Spleen (tissue), 11 donors: ENCODE results near the gene MPZ. TPM values are rescaled to one million over a fixed set of nuclear protein-coding genes. Genes with fewer than 3 reads are reported as not detected.

Experiments
- DNase-seq: peaks from one replicate; pipeline ENCODE4 v3.0.0-alpha.2; 2020
- H3K27ac ChIP-seq, 8 donors: fragments of 200-600 bp; sonication (generic) in 7 of 8; 1 replicate in 4 of 8; 2 replicates in 4 of 8; pipeline versions ENCODE4 v1.5.0 to v1.8.0; 2016 to 2021; ENCODE audit warnings: inconsistent platforms in 4 of 8, mild to moderate bottlenecking in 4 of 8, moderate library complexity in 1 of 8
- H3K27me3 ChIP-seq, 7 donors: fragments of 200-600 bp; sonication (generic) in 6 of 7; replicated peaks in 1 of 7; 1 replicate in 4 of 7; 2 replicates in 3 of 7; pipeline versions ENCODE4 v1.5.0 to v1.8.0; 2016 to 2021; ENCODE audit warnings: inconsistent platforms in 3 of 7, mild to moderate bottlenecking in 1 of 7
- H3K36me3 ChIP-seq, 6 donors: fragments of 200-600 bp; sonication (generic) in 5 of 6; 1 replicate in 4 of 6; 2 replicates in 2 of 6; pipeline versions ENCODE4 v1.5.0 to v1.8.0; 2016 to 2021; ENCODE audit warnings: inconsistent platforms in 2 of 6
- H3K4me1 ChIP-seq, 6 donors: fragments of 200-600 bp; sonication (generic) in 5 of 6; 1 replicate in 3 of 6; 2 replicates in 3 of 6; pipeline versions ENCODE4 v1.5.0 to v1.8.0; 2016 to 2021; ENCODE audit warnings: inconsistent platforms in 3 of 6
- H3K4me3 ChIP-seq, 8 donors: fragments of 200-600 bp; sonication (generic) in 7 of 8; 1 replicate in 4 of 8; 2 replicates in 4 of 8; pipeline versions ENCODE4 v1.5.0 to v1.8.0; 2016 to 2021; ENCODE audit warnings: inconsistent platforms in 4 of 8, mild to moderate bottlenecking in 4 of 8, moderate library complexity in 2 of 8
- H3K9me3 ChIP-seq, 8 donors: fragments of 200-600 bp; sonication (generic) in 7 of 8; 1 replicate in 4 of 8; 2 replicates in 4 of 8; pipeline versions ENCODE4 v1.5.0 to v1.8.0; 2016 to 2021; ENCODE audit warnings: inconsistent platforms in 4 of 8
- POLR2A ChIP-seq, 3 donors: fragments of 450-650 bp; IDR thresholded peaks; one replicate each; pipeline ENCODE4 v1.5.1; 2017; ENCODE audit warnings: antibody characterized with exemption in 3 of 3, mild to moderate bottlenecking in 1 of 3
- POLR2AphosphoS5 ChIP-seq, 3 donors: sonication (generic); formaldehyde crosslinking; IDR thresholded peaks; one replicate each; pipeline ENCODE4 v1.5.1; 2017; ENCODE audit warnings: antibody characterized with exemption in 3 of 3
- WGBS, 5 donors: extraction: QIAGEN DNeasy Blood & Tissue Kit in 3 of 5; methylation state at CpG; one replicate each; pipeline versions ENCODE4 v1.1.5 to v1.1.7; 2013 to 2018; 5-methylcytosine and 5-hydroxymethylcytosine counted together
- intact Hi-C: fragments of 100-400 bp; cut with DNase I; formaldehyde crosslinking; loops from one replicate; pipeline ENCODE4 v1.15.0; 2023; ENCODE audit warnings: low total_unique reads
- polyA plus RNA-seq, 3 donors: library from polyadenylated mRNA; stranded (reverse); fragments of 200-250 nt; gene quantifications; one replicate each; pipeline ENCODE4 v1.2.1, GENCODE V29; 2013
- total RNA-seq, 7 donors: library from RNA; depleted of rRNA in 3 of 7; stranded (reverse); fragments of >200 nt in 3 of 7; fragmentation: NEBNext Ultra II Directional in 4 of 7; extraction: Animal tissue kit (Norgen Biotek cat#: 25700) in 4 of 7; gene quantifications; one replicate each; pipeline versions ENCODE4 v1.1.0 to v1.2.1, GENCODE V29; 2016 to 2021
- TF ChIP-seq, protein P1 (sequence below), 11 experiments: fragments of 200-600 bp in 7 of 11; fragments of 450-650 bp in 4 of 11; sonication (generic) in 4 of 11; IDR thresholded peaks in 8 of 11; conservative IDR thresholded peaks in 3 of 11; 1 replicate in 7 of 11; 2 replicates in 4 of 11; pipeline versions ENCODE4 v1.4.0 to v1.8.0; 2016 to 2021; ENCODE audit warnings: antibody characterized with exemption in 11 of 11, inconsistent platforms in 4 of 11, mild to moderate bottlenecking in 1 of 11
- donor health status: healthy with polysubstance abuse.
- donor health status: DM: no; HTN: no; CAD: no; lungs with moderate emphysema.
- donor health status: DM: no; HTN: no; CAD: no.
- donor health status: Bipolar disorder and iron deficiency.
- donor health status: healthy.
- donor health status: DM: no; HTN: no; CAD: no.
- donor health status: DM: yes; HTN: yes; CAD: no.

MPZ gene
- total and polyA plus RNA-seq, 10 donors = 1.5 to 11.9 (median 6.9) TPM

DNA sequence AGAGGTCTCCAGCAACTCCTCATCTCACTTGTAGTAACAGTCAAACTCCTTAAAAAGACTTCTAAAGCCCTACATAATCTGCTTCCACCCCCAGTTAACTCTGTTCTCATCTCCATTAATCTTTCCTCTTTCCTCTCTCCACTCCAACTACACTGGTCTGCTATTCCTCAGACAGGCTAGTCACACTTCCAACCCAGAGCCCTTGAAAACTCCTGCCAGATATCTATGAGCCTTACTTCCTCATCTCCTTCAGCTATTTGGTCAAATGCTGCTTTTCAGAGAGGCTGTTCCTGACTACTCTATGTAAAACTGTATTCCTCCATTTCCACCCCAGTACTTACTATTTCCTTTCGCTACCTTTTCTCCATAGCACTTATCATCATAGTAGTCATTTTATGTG is 26.8 kb downstream of the MPZ start:
- no peak for DNase-seq
- Histone ChIP-seq H3K4me3 (no peak overlapping the region), H3K4me1 (peaks cover 0 to 6% (median 0%) of the 10 kb centered on the region in 6 donors), H3K27me3 (no peaks in the 10 kb centered on the region), H3K9me3 (no peaks in the 10 kb centered on the region), H3K36me3 (peaks cover 0 to 4% (median 0%) of the 10 kb centered on the region in 6 donors), H3K27ac (no peak overlapping the region)
- TF ChIP-seq, protein P1, sequence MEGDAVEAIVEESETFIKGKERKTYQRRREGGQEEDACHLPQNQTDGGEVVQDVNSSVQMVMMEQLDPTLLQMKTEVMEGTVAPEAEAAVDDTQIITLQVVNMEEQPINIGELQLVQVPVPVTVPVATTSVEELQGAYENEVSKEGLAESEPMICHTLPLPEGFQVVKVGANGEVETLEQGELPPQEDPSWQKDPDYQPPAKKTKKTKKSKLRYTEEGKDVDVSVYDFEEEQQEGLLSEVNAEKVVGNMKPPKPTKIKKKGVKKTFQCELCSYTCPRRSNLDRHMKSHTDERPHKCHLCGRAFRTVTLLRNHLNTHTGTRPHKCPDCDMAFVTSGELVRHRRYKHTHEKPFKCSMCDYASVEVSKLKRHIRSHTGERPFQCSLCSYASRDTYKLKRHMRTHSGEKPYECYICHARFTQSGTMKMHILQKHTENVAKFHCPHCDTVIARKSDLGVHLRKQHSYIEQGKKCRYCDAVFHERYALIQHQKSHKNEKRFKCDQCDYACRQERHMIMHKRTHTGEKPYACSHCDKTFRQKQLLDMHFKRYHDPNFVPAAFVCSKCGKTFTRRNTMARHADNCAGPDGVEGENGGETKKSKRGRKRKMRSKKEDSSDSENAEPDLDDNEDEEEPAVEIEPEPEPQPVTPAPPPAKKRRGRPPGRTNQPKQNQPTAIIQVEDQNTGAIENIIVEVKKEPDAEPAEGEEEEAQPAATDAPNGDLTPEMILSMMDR (IDR thresholded peaks at IDR 0.05 in 8 of 11, conservative IDR thresholded peaks at IDR 0.05 in 3 of 11) = no peak
- TF ChIP-seq POLR2A (IDR thresholded peaks at IDR 0.05) = no peak
- TF ChIP-seq POLR2AphosphoS5 (IDR thresholded peaks at IDR 0.05) = no peak
- intact Hi-C loops = no loop called here
- 79 to 93% (median 91%) methylated on average over 1 of the region's 1 CpG for WGBS, 5 donors

- no peak for DNase-seq
- Histone ChIP-seq H3K9me3 (no peaks in the 10 kb centered on the region), H3K27ac (no peak overlapping the region), H3K4me1 (no peaks in the 10 kb centered on the region), H3K4me3 (no peak overlapping the region), H3K27me3 (peaks cover 0 to 10% (median 0%) of the 10 kb centered on the region in 7 donors), H3K36me3 (peaks cover 0 to 4% (median 0%) of the 10 kb centered on the region in 6 donors)
- intact Hi-C loops = no loop called here
- 68 to 82% (median 73%) methylated on average over 3 of the region's 3 CpGs for WGBS, 5 donors
- TF ChIP-seq, protein P1 (IDR thresholded peaks at IDR 0.05 in 8 of 11, conservative IDR thresholded peaks at IDR 0.05 in 3 of 11) = no peak
- TF ChIP-seq POLR2AphosphoS5 (IDR thresholded peaks at IDR 0.05) = no peak
- no peak for TF ChIP-seq POLR2A (IDR thresholded peaks at IDR 0.05)
Observed at GRCh38 chr1:161274874-161275273, 34.9 kb downstream of the MPZ start.

- intact Hi-C loops = no loop called here
- no peaks in the 10 kb centered on the region for H3K4me1 ChIP-seq
- H3K36me3 ChIP-seq = no peaks in the 10 kb centered on the region
- H3K9me3 ChIP-seq = no peaks in the 10 kb centered on the region
- H3K27me3 ChIP-seq = peaks cover 0 to 10% (median 0%) of the 10 kb centered on the region in 7 donors
- no peak for TF ChIP-seq POLR2A (IDR thresholded peaks at IDR 0.05)
- TF ChIP-seq, protein P1 (IDR thresholded peaks at IDR 0.05 in 8 of 11, conservative IDR thresholded peaks at IDR 0.05 in 3 of 11) = no peak
- TF ChIP-seq POLR2AphosphoS5 (IDR thresholded peaks at IDR 0.05) = no peak
- 69 to 84% (median 78%) methylated on average over 3 of the region's 3 CpGs for WGBS, 5 donors
- no peak overlapping the region for H3K27ac ChIP-seq
- DNase-seq = no peak
- no peak overlapping the region for H3K4me3 ChIP-seq
Observed at GRCh38 chr1:161273402-161273801, 36.4 kb downstream of the MPZ start.

DNA sequence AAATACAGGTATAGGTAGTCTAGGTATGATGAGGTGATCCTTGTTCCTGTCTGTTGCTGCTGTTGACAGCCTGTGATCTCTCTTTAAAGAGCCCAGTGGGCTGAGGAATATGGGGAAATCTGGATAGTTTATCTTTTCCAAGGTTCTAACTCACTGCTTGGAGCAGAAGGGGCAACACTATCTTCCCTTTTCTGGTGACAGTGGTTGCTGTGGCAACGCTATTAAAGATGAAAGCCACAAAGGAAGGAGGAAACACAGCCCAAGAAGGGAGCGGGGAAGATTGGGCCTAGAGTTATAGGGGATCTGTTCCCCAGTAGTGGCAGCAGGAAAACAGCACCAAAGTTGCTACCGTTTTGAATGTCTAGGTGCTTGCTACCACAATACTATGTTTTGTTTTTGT is 42.4 kb downstream of the MPZ start:
- Histone ChIP-seq H3K27me3 (peaks cover 0 to 26% (median 0%) of the 10 kb centered on the region in 7 donors), H3K36me3 (no peaks in the 10 kb centered on the region), H3K9me3 (no peaks in the 10 kb centered on the region), H3K4me1 (peaks cover 0 to 12% (median 0%) of the 10 kb centered on the region in 6 donors), H3K27ac (no peak overlapping the region), H3K4me3 (no peak overlapping the region)
- intact Hi-C loops = no loop called here
- whole genome bisulfite sequencing, 5 donors = 17 to 36% (median 25%) methylated on average over 3 of the region's 3 CpGs
- TF ChIP-seq POLR2A (IDR thresholded peaks at IDR 0.05) (no peak), POLR2AphosphoS5 (IDR thresholded peaks at IDR 0.05) (no peak)
- TF ChIP-seq, protein P1 (IDR thresholded peaks at IDR 0.05 in 8 of 11, conservative IDR thresholded peaks at IDR 0.05 in 3 of 11) = no peak
- DNase-seq = no peak
